Measurements from ENCODE around the gene PCDH1.
A peak's percentile ranks its signal among the peaks of the same experiment; 100 is the strongest.

PCDH1 gene

GRCh38 chr5:141875022-141875740 lies 3.0 kb downstream of the PCDH1 start:
- DNase-seq = no peak

GRCh38 chr5:141874262-141874964 lies 3.8 kb downstream of the PCDH1 start:
- DNase-seq = peak in 1 of 51 donors; percentile 15

- DNase-seq = no peak
These were observed 4.3 kb downstream of the PCDH1 start for GRCh38 chr5:141873933-141874261.

DNA sequence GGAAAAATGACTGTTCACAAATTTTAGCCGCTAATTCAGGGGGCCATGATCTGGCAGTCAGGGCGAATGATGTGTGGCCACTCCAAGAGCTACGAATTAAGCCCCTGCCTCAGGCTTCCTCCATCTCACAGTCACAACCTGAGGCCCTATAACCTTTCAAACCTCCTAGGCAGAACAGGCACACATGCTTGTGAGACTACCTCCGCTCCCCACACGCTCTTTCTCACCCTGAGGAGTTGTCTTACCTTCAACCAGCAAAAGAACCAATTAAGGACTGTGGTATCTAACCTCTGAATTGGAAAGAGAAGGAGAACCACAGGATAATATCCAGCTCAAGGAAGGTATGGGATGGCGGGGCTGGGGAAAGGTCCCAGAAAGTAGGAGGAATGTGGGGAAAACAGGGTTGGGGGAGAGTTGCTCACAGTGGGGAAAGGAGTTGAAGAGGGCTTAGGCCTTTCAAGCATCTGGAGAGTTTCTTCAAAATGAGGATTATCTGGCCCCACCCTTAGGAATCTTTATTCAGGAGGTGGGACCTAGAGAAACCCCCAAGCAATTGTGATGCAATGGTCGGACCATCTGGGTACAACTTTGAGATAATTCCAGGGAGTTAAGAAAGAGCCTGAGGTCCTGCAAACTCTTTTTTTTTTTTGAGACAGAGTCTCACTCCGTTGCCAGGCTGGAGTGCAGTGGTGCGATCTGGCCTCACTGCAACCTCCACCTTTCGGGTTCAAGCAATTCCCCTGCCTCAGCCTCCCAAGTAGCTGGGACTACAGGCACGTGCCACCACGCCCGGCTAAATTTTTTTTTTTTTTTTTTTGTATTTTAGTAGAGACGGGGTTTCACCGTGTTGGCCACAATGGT lies 5.5 kb downstream of the PCDH1 start:
- no peak for DNase-seq

- DNase-seq = no peak
These were observed 6.3 kb downstream of the PCDH1 start for GRCh38 chr5:141871870-141872269.

DNA sequence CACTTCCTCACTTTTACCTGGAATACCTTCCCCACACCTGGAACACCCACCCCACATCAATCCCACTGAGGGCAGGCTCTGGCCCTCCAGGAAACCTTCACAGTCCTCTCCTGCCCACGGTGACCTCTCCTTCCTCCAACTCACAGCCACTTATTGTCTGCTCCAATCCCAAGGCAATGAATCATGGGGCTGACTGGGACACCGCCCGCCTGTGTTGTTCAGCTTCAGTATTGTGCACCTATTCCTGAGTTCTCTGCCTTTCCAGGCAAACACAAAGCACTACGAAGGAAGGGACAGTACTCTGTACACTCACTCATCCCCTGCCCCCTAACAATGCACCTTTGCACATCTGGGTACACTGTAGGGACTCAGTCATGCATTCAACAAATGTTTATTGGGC lies 7.3 kb downstream of the PCDH1 start:
- DNase-seq = peak in 1 of 51 donors; percentile 23

- no peak for DNase-seq
These were observed 8.0 kb downstream of the PCDH1 start for GRCh38 chr5:141870228-141870627.

DNA sequence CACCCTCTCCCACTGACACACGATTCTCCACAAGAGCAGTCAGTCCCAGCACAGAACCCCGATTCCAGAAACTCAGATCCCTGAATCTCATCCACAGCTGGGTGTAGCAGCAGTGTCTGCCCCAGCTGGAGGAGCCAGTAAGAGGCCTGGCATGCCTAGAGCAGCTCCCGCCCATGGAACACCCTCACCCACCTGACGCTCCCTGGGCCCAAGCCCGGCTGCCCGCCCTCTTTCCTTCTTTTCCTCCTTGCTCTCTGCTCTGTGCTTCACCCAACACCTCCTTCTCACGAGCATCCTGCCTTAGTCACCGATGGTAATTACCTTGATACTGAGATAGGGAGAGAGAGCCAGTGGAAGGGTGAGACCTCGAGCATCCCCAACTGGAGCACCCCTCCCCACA lies 8.7 kb downstream of the PCDH1 start:
- peak in 2 of 51 donors; percentile 47 to 56 for DNase-seq

DNA sequence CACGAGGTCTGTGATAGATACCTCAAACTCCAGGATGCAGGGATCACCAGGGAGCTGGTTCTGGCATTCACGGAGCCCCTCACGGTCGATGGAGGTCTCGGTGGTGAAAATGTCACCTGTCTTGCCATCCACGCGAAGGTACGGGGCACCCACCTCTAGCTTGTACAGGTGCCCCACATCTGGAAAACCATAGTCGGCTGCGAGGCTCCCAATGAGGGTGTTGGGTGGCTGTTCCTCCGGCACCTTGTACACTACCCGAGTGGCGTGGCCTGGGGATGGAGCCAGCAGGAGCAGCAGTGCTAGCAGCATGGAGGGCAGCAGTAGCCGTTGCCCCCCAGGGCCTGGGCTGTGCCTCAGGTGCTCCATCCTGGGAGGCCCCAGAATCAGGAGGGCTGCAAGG lies 9.2 kb downstream of the PCDH1 start:
- DNase-seq = no peak

DNA sequence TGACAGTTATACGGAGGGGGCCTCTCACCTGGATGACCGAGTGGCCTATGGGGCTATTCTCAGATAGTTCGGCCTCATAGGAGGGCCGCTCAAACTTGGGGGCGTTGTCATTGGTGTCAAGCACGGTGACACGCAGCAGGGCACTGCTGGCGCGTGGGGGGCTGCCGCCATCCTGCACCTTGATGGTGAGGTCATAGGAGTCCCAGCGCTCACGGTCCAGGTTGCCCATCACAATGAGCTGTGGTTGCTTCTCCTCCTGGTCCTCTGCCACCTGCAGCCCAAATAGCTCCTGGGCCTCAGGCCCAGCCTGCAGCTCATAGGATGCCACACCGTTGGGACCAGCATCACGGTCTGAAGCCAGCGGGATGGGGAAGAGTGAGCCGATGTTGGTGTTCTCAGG lies 9.7 kb downstream of the PCDH1 start:
- DNase-seq = no peak

- no peak for DNase-seq
These were observed 10.6 kb downstream of the PCDH1 start for GRCh38 chr5:141867651-141868050.

DNA sequence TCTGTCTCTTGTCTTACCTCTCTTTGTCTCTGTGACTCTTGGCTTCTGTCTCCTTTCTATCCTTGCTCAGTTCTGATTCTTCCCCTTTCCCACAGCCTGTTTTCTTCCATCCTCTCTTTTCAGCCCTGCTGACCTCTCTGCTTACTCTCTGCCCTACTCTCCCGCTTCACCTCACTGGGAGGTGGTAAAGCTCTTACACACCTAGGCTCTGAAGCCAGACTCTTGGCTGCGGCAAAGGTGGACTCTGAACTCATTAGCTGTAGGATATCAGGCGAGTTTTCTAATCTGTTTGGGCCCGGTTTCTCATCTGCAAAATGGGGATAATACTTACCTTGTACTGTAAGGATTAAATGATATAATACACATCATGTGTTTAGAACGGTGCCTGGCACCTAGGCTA lies 11.1 kb downstream of the PCDH1 start:
- DNase-seq = no peak

DNA sequence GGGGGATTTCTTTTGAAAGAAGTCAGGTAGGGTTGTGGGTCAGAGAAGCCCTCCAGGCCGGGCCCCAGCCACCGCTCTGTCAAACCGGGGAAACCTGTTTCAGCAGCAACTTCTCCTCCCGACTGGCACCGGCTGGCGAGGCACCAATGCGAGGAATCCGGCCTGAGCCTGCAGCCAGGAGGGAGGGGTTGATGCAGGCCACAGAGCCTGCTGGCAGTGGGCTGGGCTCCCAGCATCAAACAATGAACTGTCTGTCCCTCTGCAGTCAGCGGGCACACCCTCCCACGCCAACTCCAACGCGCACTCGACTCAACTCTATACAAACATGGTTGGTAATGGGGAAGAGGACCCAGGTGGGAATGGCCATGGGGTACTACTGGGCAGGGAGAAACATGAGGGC lies 12.1 kb downstream of the PCDH1 start:
- DNase-seq = peak in 48 of 51 donors; percentile 24 to 96 (median 84)

DNA sequence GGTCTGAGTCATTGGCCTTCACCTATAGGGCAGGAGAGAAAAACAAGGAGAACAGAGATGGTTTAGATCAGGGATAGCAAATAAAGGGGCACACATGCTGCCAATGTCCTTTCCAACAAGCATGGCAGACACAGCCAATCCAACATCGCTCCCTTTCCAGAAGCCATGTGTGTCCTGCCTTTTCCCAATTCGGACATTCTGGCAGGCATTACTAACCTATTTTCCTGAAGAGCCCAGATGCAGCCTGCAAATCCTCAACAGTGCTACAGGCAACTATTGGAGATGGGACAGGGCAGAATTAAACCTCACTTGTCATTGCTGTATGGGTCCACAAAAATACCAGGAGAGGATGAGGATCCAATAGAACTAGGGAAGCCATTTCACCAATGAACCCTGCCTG lies 12.8 kb downstream of the PCDH1 start:
- no peak for DNase-seq

DNA sequence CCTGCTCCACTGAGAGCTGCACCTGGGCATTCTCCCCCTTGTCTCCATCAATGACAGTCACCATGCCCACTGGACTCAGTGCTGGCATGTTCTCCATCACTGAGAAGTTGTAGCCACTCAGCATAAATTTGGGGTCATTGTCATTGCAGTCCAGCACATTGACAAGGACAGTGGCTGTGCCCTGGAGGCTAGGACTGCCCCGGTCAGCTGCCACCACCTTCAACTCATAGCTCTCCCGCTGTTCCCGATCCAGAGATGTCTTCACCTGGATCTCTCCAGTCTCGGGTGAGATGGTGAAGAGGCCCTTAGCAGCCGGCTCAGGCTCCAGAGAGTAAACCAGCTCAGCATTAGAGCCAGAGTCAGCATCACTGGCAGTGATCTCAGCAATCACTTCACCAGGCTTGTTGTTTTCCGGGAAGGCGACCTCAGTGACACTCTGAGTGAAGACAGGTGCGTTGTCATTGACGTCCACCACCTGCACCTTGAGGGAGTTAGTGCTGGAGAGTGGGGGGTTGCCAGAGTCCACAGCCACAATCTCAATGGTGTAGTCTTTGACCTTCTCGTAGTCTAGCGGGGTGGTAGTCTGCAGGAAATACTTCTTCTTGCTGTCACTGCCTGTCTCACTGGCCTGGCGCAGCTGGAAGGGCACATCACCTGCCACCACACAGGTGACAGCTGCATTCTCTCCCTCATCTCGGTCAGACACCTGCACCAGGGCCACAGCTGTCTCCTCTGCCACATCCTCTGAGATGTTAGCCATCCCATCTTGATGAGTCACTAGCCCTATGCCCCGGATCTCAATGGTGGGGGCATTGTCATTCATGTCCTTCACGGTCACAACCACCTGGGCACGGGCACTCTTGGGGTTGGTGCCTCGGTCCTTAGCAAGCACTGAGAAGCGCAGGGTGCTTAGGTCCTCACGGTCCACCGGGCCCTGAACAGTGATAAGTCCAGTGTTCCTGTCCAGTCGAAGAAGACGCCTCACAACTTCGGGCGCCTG lies 13.5 kb downstream of the PCDH1 start:
- DNase-seq = no peak

DNA sequence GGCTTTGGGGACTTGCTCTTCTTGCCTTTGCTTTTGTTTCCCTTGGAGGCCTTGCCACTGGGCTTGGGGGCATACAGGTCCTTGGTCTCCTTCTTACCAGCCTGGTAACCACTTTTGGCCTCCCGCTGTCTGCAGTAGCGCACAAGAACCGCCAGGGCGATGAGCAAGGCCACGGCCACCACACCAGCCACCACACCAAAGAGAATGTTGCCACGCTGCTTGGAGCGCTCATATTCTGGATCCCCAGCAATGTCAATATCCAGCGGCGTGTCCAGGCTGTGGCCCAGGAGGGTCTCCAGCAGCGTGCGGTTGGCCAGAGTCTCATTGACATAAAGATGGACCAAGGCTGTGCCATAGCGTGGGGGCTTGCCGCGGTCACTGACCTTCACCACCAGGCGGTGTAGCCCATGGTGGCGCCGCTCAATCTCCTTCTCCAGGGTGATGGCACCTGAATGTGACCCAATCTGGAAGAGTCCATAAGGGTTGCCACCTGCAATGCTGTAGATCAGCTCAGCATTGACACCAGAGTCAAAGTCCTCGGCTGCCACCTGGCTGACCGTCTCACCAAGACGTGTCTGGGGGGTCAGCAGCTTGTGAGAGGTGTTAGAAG lies 14.5 kb downstream of the PCDH1 start:
- DNase-seq = no peak

GRCh38 chr5:141862936-141863543 lies 15.2 kb downstream of the PCDH1 start:
- DNase-seq = no peak

GRCh38 chr5:141861194-141861593 lies 17.0 kb downstream of the PCDH1 start:
- no peak for DNase-seq

- DNase-seq = no peak
These were observed 20.0 kb downstream of the PCDH1 start for GRCh38 chr5:141858079-141858765.

- DNase-seq = no peak
These were observed 21.0 kb downstream of the PCDH1 start for GRCh38 chr5:141857226-141857625.
